Renal pelvis (tissue), 4 donors: ENCODE measurements around the gene SLC7A4. TPM values are rescaled to one million over a fixed set of nuclear protein-coding genes. Genes with fewer than 3 reads are reported as not detected.

Experiments
- DNase-seq: peaks from one replicate; pipeline ENCODE4 v3.0.0-alpha.2; 2013
- polyA plus RNA-seq, 3 donors: library from polyadenylated mRNA; unstranded; fragments of 120-200 nt; gene quantifications; one replicate each; pipeline ENCODE4 v1.2.1, GENCODE V29; 2013; ENCODE audit not compliant: insufficient read length in 3 of 3

Gene SLC7A4
- polyA plus RNA-seq, 3 donors: 1.5 to 1.8 (median 1.8) TPM

DNA sequence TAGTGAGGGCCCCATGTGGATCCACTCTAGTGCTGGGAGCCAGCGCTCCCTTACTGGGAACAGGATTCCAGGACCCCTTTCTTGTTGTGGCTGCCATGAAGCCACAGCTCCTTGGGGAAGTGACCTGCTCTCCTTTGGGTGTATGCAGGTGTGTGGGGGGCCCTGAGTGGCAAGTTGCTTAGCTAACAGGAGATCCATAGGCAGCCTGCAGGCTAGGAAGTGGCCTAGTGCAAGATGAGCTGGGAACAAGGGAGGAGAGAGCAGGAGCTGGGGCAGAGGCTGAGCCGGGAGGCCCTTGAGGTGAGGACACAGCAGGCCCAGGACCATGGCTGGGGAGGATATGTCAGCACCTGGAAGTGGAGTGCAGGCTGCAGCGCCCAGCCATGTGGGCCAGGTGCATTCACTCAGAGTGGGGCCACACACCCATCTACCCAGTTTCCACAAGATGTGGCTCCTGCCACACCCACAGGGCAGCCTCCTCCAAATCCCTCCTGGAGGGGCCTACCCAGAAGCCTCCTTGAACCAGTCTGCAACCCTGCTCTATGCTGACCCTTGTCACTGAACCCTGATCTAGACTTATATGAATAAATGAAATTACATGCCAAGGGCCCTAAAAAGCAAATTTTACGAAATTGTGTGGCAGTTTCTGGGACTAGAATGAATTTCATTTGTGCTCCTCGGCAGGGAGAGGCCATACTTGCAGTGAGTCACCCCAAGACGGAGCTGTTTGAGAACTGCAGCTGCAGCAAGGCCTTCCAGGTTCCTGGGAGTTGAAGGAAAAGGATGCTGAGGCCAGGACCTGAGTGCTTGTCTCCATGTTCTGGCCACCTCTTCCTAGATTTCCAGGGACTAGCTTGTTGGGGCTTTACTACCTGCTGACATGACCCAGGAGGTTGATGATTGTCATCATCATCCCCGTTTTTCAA is 33.7 kb downstream of the SLC7A4 start:
- DNase-seq: no peak

DNA sequence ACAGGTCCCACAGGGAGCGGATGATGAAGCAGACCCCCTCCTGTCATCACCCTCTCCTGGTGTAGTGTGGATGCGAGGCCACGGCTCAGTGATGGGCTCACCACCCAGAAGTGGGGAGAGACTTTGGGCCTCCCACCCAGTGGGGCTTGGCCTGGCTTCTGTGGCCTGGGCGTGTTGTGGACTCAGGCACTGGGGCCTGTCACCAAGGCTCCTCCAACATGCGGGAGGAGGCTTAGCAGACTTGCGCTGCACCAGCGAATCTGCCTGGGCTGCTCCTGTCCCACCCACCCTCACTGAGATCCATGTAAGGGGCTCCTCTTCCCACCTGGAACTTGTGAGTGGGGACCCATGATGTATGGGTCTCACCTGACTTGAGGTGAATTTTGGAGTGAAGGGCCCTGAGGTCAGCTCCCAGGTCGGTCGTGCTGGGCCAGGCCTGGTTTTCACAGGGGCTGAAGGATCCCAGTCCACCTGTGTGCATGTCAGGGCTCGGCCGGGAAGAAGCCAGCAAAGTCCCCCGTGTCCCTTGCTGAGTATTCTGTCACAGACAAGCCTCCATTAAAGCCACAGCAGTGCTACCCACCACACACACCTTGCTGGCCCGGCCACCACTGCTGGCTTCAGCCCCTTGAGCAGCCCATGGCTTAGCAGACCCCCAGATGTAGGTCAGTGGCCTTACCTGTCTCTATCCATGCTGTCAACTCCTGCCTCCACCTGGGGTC is 34.7 kb downstream of the SLC7A4 start:
- DNase-seq: no peak

DNA sequence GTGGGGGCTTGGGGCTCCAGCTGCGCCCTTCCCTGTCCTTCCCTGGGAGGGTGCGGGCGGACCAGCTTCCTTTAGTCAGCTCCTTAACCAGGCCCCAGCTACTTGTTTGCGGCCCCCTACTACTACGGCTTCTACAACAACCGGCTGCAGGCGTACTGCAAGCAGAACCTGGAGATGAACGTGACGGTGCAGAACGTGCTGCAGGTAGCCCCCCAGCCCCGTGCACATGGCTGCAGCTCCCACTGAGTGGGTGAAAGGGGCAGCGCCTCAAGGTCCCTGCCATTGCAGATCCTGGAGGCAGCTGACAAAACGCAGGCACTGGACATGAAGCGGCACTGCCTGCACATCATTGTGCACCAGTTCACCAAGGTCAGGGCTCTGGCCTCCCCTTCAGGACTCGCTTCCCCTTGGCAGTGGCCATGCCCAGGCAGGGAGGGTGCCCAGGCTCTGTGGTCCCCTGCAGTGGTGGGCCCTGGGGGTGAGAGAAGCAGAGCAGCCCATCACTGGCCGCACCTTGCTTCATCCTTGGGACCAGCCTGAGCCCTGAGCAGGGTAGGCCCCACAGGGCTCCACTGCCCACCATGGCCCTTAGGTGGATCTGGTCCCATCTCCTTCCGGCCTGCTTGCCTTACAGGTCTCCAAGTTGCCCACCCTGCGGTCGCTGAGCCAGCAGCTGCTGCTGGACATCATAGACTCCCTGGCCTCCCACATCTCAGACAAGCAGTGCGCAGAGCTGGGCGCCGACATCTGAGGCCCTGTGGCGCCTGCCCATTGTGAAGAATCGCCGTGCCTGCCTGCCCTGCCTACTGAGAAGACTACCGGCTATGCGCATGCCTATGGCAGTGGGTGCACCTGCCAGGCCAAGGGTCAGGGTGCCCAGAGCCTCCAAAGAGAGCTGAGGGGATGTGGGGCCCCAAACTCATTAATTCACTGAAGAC is 35.5 kb downstream of the SLC7A4 start:
- DNase-seq: no peak

GRCh38 chr22:20996031-20996410 is 36.3 kb downstream of the SLC7A4 start:
- no peak for DNase-seq

- no peak for DNase-seq
Observed at GRCh38 chr22:20995329-20996030, 36.9 kb downstream of the SLC7A4 start.

GRCh38 chr22:20994902-20995241 is 37.5 kb downstream of the SLC7A4 start:
- DNase-seq: no peak

GRCh38 chr22:20994128-20994901 is 38.0 kb downstream of the SLC7A4 start:
- DNase-seq: no peak

GRCh38 chr22:20993304-20994127 is 38.8 kb downstream of the SLC7A4 start:
- DNase-seq: no peak

GRCh38 chr22:20992456-20993303 is 39.7 kb downstream of the SLC7A4 start:
- no peak for DNase-seq

GRCh38 chr22:20992056-20992442 is 40.3 kb downstream of the SLC7A4 start:
- DNase-seq: no peak

DNA sequence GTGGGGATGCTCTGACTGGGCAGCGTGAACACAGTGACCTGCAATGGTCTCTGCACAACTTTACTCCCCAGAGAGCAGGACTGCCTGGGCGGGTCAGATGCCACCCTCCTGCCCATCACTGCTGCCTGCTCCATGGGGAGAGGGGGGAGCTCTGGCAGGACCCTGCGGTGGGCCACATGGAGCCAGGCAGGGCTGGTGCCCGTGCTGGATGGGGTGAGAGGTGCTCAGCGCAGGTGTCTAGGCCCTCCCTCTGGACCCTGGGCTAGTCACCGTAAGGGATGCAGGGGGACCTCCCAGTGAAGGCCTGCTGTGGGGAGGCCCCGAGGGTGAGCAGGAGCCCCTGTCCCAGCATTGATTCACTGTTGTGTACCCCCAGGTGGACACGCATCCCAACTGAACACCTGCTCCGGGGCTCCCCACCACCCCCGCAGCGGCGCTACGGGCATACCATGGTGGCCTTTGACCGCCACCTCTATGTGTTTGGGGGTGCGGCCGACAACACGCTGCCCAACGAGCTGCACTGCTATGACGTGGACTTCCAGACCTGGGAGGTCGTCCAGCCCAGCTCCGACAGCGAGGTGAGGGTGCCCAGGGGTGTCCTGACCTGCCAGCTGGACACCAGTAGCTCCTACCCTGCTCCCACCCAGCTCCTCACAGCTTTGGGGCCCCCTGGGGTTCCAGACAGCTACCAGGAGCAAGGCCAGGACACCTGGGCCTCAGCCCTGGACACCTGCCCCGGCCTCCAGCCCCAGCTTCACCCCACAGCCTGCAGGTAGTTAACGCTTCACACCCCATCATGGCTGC is 40.9 kb downstream of the SLC7A4 start:
- DNase-seq: no peak

- no peak for DNase-seq
Observed at GRCh38 chr22:20990184-20991180, 41.9 kb downstream of the SLC7A4 start.

DNA sequence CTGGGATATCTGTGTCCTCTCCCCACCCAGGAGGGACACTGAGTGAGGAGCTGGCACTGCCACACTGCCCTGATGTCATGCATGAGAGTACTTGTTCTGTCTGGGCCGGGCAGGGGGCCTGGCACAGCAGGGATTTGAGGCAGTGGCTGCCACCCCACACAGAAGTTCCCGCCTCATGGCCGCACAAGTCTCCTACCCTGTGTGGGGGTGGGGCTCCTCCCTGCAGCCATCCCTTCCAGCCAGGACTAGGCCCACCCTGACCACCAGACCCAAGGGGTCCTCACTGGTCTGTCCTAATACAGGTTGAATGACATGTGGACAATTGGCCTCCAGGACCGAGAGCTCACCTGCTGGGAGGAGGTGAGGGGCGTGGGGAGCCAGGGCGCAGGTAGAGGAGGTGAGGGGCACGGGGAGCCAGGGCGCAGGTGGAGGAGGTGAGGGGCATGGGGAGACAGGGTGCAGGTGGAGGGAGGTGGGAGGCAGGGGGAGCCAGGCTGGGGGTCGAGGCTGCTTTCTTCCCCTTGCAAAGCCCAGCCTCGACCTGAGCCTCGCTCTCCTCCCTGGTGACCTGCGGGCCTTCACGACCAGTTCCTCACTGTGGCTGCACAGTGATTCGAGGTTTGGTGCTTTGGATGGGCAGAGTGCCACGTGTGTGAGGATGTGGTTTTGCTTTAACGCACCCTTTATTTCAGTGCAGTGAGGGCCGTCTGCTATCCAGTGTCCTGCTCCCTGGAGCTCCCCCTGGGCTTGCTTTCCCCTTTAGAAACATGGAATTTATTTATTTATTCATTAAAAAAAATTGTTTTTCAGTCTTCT is 42.8 kb downstream of the SLC7A4 start:
- DNase-seq: no peak

- DNase-seq: no peak
Observed at GRCh38 chr22:20988573-20989322, 43.6 kb downstream of the SLC7A4 start.

- no peak for DNase-seq
Observed at GRCh38 chr22:20987375-20987774, 45.0 kb downstream of the SLC7A4 start.
